ENCODE results near the gene MPC1.

Gene MPC1

DNA sequence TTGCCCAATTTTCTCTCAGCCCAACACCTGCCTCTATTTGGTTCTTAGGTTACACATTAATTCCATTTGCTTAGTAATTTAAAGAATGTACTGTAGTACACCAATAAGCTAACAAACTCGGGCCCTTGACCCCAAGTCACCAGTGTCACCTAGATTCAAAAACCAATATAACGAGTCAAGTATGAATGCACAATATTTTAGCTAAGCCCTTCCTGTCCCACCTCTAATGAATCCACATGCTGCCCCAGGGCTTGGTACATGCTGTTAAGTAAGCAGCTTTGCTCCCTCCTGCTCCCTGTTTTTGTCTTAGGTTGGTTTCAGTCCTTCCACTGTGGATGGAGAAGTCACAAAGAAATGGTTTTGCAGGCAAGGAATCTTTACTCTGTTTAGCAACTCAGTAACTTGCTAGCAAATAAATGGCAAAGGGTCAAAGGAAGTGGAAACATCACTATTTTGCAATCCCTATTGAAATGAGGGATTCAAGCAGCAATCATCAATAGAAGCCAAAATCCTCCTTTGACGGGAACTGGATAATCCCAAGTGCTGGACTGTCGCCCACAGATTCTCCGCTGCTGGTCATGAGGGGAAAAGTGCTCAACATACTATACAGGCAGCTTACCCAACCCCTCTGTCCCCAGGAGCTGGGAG is 5.0 kb upstream of the MPC1 start:
- no peak for TF ChIP-seq EGR1 (IDR thresholded peaks at IDR 0.05)
- no peak for TF ChIP-seq TEAD4 (IDR thresholded peaks at IDR 0.05)
- no peak for TF ChIP-seq TCF12 (IDR thresholded peaks at IDR 0.05; ENCODE audit: low read depth)
- TF ChIP-seq ZBTB7A (IDR thresholded peaks at IDR 0.05; ENCODE audit: low read depth): no peak
- TF ChIP-seq YY1 (IDR thresholded peaks at IDR 0.05; ENCODE audit: low read depth): no peak
- no peak for TF ChIP-seq FOXM1 (IDR thresholded peaks at IDR 0.05; ENCODE audit: borderline replicate concordance, low read depth)
- TF ChIP-seq NFIC (IDR thresholded peaks at IDR 0.05): no peak
- no peak for TF ChIP-seq RAD21 (IDR thresholded peaks at IDR 0.05; ENCODE audit: low read depth)
- no peak for TF ChIP-seq CEBPB (IDR thresholded peaks at IDR 0.05)

DNA sequence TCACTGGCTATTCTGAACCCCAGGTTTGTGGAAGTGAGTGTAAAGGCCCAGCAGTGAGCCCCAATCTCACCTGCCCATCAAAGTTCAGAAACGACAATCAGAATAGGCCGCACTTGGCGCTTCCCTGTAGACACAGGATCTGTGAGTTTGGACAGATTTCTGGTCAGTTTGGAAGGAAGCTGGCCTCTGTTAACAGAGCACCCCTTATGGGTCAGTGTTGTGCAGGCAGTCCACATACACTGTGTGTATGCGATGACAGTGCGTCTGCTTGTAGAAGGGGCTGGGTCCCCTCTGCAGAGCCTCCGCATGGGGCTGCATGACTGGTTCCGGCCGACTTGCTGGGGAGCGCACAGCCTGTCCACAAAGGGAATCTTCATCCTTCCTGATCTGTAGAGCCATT is 3.4 kb upstream of the MPC1 start:
- TF ChIP-seq, protein P1, sequence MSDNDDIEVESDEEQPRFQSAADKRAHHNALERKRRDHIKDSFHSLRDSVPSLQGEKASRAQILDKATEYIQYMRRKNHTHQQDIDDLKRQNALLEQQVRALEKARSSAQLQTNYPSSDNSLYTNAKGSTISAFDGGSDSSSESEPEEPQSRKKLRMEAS (IDR thresholded peaks at IDR 0.05): no peak
- no peak for TF ChIP-seq ZBTB7A (IDR thresholded peaks at IDR 0.05; ENCODE audit: low read depth)
- TF ChIP-seq NFIC (IDR thresholded peaks at IDR 0.05): no peak
- TF ChIP-seq CREB1 (IDR thresholded peaks at IDR 0.05; ENCODE audit: low read depth): no peak
- no peak for TF ChIP-seq EP300 (IDR thresholded peaks at IDR 0.05; ENCODE audit: borderline replicate concordance)
- TF ChIP-seq, protein P2, sequence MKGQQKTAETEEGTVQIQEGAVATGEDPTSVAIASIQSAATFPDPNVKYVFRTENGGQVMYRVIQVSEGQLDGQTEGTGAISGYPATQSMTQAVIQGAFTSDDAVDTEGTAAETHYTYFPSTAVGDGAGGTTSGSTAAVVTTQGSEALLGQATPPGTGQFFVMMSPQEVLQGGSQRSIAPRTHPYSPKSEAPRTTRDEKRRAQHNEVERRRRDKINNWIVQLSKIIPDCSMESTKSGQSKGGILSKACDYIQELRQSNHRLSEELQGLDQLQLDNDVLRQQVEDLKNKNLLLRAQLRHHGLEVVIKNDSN (IDR thresholded peaks at IDR 0.05): no peak
- no peak for TF ChIP-seq CEBPB (IDR thresholded peaks at IDR 0.05)
- no peak for TF ChIP-seq FOXM1 (IDR thresholded peaks at IDR 0.05; ENCODE audit: borderline replicate concordance, low read depth)
- TF ChIP-seq RAD21 (IDR thresholded peaks at IDR 0.05; ENCODE audit: low read depth): no peak
- TF ChIP-seq, protein P3, sequence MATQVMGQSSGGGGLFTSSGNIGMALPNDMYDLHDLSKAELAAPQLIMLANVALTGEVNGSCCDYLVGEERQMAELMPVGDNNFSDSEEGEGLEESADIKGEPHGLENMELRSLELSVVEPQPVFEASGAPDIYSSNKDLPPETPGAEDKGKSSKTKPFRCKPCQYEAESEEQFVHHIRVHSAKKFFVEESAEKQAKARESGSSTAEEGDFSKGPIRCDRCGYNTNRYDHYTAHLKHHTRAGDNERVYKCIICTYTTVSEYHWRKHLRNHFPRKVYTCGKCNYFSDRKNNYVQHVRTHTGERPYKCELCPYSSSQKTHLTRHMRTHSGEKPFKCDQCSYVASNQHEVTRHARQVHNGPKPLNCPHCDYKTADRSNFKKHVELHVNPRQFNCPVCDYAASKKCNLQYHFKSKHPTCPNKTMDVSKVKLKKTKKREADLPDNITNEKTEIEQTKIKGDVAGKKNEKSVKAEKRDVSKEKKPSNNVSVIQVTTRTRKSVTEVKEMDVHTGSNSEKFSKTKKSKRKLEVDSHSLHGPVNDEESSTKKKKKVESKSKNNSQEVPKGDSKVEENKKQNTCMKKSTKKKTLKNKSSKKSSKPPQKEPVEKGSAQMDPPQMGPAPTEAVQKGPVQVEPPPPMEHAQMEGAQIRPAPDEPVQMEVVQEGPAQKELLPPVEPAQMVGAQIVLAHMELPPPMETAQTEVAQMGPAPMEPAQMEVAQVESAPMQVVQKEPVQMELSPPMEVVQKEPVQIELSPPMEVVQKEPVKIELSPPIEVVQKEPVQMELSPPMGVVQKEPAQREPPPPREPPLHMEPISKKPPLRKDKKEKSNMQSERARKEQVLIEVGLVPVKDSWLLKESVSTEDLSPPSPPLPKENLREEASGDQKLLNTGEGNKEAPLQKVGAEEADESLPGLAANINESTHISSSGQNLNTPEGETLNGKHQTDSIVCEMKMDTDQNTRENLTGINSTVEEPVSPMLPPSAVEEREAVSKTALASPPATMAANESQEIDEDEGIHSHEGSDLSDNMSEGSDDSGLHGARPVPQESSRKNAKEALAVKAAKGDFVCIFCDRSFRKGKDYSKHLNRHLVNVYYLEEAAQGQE (IDR thresholded peaks at IDR 0.05; ENCODE audit: low read depth): no peak
- TF ChIP-seq TEAD4 (IDR thresholded peaks at IDR 0.05): no peak
- no peak for TF ChIP-seq TCF12 (IDR thresholded peaks at IDR 0.05; ENCODE audit: low read depth)
- no peak for TF ChIP-seq EGR1 (IDR thresholded peaks at IDR 0.05)
- no peak for TF ChIP-seq TAF1 (IDR thresholded peaks at IDR 0.05; ENCODE audit: low read depth)
- TF ChIP-seq YY1 (IDR thresholded peaks at IDR 0.05; ENCODE audit: low read depth): no peak

DNA sequence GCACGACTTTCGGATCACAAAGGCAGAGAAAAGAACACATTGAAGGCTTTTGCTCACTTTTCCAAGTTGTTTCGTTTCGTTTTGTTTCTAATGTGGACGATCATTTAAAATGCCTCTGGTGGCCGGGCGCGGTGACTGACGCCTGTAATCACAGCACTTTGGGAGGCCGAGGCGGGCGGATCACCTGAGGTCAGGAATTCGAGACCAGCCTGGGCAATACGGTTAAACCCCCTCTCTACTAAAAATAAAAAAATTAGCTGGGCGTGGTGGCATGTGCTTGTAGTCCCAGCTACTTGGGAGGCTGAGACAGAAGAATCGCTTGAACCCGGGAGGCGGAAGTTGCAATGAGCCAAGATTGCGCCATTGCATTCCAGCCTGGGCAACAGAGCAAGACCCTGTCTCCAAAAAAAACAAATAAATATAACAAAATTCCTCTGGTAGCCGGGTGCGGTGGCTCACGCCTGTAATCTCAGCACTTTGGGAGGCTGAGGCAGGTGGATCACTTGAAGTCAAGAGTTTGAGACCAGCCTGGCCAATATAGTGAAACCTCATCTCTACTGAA is 1.1 kb upstream of the MPC1 start:
- TF ChIP-seq CEBPB (IDR thresholded peaks at IDR 0.05): peak; percentile 75; the same call in 1 of the 2 replicates

DNA sequence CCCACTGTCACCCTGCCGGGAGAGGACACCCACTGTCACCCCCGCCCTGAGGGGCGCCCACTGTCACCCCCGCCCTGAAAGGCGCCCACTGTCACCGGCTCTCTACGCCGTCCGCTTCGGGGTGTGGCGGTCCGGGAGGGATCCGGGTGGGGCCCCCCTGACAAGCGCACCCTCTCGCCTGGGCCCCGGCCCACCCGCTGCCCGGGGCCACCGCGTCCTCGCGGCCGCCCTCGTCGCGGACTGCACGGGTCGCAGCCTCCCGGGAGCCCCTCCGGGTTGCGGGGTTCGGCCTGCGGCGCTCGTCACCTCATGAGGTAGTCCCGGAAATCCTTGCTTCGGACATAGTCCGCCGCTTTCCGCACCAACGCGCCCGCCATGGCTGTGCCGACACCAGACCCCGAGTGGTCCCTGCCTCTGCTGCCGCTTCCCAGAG is 224 bp downstream of the MPC1 start:
- TF ChIP-seq YY1 (IDR thresholded peaks at IDR 0.05; ENCODE audit: low read depth) (peak; percentile 69; the same call in 1 of the 2 replicates), ZBTB7A (IDR thresholded peaks at IDR 0.05; ENCODE audit: low read depth) (peak; percentile 80; the same call in 1 of the 2 replicates)
- TF ChIP-seq, protein P1 (IDR thresholded peaks at IDR 0.05): no peak

DNA sequence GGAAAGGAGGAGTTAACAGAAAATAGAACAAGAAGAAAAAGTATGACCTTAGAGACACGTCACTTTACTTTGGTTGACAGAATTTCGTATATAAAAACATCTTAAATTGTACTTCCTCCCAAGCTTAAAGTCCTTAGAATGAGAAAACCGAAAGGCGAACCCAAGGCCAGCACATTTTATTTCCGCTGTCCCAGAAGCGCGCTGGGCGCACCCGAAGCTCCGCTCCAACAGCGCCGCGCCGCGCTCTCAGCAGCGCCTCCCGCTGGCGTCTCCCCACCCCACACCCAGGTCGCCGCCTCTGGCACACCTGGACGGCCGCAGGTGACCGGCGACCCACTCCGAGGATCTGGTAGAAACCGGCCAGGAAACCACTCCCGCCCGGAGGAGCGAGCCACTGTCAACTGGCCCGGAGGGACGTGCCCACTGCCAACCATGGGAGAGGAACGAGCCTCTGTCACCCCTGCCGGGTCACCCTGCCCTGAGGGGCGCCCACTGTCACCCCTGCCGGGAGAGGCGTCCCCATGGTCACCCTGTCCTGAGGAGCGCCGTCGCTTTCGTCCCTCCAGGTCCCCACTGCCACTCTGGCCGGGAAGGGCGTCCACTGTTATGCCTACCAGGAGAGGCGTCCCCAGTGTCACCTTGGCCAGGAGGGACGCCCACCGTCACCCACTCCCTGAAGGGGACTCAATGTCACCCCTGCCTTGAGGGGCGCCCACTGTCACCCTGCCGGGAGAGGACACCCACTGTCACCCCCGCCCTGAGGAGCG is 824 bp downstream of the MPC1 start:
- TF ChIP-seq FOXM1 (IDR thresholded peaks at IDR 0.05; ENCODE audit: borderline replicate concordance, low read depth) (no peak), CEBPB (IDR thresholded peaks at IDR 0.05) (no peak), YY1 (IDR thresholded peaks at IDR 0.05; ENCODE audit: low read depth) (no peak), EGR1 (IDR thresholded peaks at IDR 0.05) (no peak), TAF1 (IDR thresholded peaks at IDR 0.05; ENCODE audit: low read depth) (no peak), ZBTB7A (IDR thresholded peaks at IDR 0.05; ENCODE audit: low read depth) (no peak; the same call in 1 of the 2 replicates), NFIC (IDR thresholded peaks at IDR 0.05) (no peak), TEAD4 (IDR thresholded peaks at IDR 0.05) (no peak), EP300 (IDR thresholded peaks at IDR 0.05; ENCODE audit: borderline replicate concordance) (no peak), TCF12 (IDR thresholded peaks at IDR 0.05; ENCODE audit: low read depth) (peak; percentile 28; the same call in 1 of the 2 replicates), RAD21 (IDR thresholded peaks at IDR 0.05; ENCODE audit: low read depth) (peak; percentile 54; the same call in 1 of the 2 replicates), CREB1 (IDR thresholded peaks at IDR 0.05; ENCODE audit: low read depth) (no peak)
- TF ChIP-seq, protein P2 (IDR thresholded peaks at IDR 0.05): no peak
- TF ChIP-seq, protein P3 (IDR thresholded peaks at IDR 0.05; ENCODE audit: low read depth): no peak
- TF ChIP-seq, protein P1 (IDR thresholded peaks at IDR 0.05): peak; percentile 48; the same call in 1 of the 2 replicates
